ENCODE measurements around the gene STK33.
A peak's percentile ranks its signal among the peaks of the same experiment; 100 is the strongest.

The STK33 gene

DNA sequence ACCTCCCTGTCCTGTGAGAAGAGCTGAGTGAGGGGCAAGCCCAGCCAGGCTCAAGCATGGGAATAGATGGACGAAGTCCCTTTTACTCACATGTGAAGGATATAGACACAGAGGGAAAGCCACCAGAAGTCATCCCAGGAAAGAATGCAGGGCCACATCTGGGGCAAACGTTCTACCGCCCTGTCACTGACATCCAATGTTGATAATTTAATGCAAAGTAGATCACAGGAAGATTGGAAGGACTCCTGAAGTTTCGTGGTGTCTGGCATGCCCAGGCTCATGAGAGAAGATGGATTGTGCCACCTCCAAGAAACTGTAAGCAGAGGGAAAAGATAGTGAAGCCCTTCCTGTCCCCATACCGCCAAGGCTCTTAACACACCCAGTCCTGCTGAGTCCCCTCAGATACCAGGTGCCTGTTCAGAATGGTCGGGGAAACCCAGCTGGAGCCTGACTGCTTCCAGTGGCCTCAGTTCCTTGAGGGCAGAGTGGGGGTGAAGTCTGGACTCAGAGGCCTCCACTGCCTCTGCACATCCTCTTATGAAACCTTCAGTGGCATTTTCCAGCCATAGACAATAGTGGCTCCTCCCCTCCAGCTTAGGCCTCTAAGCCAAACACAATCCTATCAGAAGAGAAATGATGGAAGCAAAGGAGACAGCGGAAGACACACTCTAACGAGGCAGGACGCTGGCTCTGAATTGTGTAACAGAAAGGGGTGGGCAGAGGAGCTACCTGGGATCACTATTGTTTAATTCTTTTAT lies 7.5 kb upstream of the STK33 start:
- no peak for DNase-seq

DNA sequence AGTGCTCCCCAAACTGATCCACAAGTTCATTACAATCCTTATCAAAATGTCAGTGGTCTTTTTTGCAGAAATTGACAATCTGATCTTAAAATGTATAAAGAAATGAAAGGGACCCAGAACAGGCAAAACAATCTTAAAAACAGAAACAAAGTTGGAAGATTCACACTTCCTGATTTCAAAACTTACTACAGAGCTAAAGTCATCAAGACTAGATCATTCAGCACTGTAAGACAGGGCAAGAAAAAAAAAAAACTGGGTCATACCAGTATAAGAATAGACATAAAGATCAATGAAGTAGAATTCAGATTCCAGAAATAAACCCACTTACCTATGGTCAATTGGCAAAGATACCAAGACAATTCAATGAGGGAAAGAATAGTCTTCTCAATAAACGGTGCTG lies 4.5 kb upstream of the STK33 start:
- DNase-seq = no peak

DNA sequence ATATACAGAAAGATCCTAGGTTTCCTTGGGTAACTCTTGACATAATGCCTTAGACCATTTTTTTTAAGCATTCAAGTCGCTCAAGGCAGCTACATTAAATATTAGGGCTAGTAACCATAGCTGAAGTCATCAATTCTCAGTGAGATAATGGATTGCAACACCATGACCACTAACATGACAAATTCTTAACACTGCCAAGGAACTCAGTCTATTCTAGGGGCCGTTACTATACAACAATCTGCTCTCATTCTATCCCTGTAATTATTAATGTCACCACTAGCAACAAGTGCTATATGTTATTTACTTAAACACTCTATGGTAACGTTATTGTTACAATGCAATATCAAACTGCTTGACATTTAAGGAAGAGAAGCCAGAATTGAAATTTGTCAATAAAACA lies 3.2 kb upstream of the STK33 start:
- no peak for DNase-seq

DNA sequence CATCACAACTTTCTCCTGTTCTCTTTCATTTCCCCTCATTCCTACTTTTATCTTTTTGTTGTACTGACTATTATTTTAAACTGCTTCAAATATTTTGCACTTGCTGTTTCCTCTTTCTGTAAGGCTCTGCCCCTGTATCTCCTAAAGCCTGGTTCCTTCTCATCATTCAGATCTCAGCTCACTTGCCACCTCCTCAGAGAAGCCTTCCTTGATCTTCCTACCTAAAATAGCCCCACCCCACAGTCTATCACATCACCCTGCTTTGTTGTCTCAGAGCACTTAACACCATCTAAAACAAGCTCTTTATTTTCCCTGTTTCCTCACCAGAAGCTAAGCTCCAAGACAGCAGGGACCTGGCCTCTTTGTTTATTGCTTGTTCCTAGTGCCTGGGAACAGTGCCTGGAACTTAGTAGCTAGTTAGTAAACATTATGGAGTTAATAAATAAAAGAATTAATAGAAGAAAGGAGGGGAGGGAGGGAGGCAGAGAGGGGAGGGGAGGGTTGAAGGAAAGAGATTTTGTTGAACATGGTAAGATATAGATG lies 2.5 kb upstream of the STK33 start:
- DNase-seq = no peak

DNA sequence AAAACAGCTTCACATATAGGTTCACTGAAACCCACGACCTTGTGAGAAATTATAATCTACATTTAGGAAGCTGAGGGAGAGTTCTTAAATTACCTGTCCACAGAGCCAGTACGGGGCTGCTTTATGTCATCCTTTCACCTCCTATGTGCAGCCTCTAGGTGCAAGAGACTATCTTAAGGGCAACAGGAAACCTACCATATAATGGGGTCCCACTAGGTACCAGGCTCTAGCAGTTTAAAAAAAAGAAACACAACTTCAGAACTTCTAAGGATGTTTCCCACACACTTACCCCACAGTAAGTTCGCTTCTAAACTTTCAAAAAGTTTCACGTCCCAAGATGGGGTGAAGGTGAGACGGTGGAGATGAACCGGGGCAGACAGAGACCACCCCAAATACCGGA lies 573 bp downstream of the STK33 start:
- peak; percentile 20 for DNase-seq

DNA sequence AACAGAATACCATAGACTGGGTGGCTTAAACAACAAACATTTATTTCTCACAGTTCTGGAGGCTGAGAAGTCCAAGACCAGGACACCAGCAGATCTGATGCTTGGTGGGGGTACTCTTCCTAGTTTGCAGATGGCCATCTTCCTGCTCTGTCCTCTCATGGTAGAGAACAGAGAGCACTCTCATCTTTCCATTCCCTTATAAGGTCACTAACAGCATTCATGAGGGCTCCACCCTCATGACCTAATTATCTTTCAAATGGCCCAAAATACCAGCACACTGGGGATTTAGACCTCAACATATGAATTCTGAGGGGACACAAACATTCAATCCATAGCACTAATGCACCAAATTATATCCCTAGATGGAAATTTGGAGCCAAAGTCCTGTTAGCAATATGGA lies 6.1 kb downstream of the STK33 start:
- DNase-seq = no peak

DNA sequence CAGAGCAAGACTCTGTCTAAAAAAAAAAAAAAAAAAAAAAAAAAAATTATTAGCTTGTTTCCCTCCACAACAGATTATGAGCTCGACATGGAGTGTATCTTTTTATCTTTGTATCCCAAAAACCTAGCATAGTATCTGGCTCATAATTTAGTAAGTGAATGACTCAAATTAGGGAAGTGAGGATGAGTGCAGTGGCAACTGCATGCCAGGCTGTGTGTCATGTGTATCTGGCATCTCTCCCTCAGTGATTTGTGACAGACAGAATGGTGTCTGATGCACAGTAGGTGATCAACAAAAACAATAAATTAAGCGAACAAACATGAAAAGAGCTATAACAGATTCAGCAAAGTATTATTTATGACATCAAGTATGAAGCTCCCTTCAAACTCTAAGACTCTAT lies 7.2 kb downstream of the STK33 start:
- no peak for DNase-seq

DNA sequence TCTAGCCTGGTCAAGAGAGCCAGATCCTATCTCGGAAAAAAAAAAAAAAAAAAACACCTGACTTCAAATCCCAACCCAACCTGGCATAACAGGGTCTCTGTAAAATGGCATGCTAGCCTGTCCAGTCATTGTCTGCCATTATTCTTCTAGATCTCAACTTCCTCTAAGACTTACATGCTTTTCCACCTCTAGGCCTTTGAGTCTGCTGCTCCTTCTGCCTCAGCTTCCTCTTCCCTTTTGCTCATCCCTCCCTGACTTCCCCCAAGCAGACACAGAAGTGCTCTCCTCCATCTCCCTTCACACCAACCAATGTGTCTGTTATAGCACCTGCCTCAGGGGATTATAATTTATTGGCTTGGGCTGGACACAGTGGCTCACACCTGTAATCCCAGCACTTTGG lies 7.8 kb downstream of the STK33 start:
- DNase-seq = no peak

DNA sequence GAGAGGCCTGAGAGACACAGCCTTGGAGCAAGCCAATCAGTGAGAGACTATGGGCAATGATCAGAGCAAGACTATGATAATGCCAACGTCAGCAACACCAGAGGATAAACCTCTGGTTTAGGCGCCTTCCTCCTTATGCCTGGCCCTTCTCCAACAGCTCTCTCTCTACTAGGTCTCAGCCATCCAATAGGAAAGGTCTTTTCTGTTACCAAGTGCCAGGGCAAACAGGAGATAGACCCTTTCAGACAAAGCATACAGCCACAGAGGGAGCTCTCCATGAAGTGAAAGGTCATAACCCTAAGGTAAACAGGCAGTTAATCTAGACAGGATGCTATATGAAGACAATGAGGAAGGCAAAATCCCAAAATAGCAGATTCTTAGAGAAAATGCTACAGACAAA lies 9.5 kb downstream of the STK33 start:
- peak; percentile 2 for DNase-seq

DNA sequence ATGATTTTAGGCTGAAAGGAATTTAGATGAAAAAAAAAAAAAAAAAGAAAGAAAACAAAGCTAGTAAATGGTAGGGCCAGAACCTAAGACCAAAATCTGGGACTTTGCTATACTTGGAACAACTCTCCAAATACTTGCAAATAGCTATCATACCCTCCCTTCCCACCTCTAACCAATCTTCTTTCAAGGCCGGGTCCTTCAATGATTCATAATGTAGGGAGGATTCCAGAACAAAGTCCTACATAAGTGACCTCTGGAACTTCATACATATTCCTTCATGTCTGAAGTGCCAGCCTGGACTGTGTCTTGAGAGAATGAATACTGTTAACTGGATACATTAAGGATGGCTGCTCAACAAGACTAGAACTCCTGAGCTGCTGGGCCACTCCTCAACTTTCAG lies 9.9 kb downstream of the STK33 start:
- DNase-seq = no peak

DNA sequence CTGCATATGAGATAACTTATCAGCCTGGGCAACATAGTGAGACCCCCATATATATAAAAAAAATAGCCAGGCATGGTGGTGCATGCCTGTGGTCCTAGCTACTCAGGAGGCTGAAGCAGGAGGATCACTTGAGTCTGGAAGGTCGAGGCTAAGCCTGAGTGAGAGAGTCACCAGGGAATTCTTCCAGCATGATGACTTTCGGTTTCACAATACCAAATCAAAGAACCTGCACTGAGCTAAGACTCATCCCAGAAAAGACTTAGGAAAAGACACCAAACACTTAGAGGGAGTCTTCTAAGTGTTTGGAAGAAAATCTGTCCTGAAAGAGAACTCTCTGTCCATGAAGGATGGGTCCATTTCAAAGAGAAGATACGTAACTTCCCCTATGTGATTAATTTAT lies 12.7 kb downstream of the STK33 start:
- no peak for DNase-seq

DNA sequence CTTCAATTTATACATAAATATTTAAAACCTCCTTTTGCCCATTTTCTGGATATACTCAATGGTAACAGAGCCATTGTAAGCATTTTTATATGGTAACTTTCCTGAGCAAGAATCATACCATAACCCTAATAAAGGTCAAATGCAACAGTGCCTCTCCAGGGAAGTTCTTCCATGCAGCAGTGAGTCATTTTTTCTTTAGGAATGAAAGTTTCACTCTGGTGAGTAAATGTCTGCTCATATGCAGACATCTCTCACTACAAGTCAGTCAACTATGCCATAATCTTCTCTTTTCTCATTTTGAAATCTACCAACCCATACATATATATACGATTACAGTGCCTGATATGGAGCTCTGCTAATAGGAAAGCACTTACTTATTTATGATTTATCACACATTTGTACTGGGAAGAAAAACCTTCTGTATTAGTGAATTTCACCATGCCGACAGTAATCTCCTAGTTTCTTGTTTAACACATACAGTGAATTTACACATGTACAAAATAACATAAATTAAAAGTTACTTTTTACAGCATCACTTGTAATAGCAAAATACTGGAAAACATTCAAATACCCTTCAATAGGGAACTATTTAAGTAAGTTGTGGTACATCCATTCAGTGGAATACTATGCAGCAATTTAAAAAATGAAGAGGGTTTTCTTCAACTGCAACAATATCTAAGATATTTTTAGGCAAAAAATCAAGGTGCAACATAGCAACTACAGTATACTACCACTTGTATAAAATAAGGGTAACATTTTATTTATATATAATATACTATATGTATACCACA lies 16.0 kb downstream of the STK33 start:
- no peak for DNase-seq

DNA sequence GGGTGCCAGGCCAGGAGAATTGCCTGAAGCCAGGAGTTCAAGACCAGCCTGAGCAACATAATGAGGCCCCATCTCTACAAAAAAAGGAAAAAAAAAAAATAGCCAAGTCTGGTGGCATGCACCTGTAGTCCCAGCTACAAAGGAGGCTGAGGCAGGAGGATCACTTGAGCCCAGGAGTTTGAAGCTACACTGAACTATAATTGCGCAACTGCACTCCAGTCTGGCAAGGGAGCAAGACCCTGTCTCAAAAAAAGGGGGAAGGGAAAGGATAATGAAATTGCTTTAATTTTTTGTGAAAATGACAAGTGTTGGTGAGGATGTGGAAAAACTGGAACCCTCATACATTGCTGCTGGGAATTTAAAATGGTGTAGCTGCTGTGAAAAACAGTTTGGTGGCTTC lies 19.2 kb downstream of the STK33 start:
- DNase-seq = no peak

DNA sequence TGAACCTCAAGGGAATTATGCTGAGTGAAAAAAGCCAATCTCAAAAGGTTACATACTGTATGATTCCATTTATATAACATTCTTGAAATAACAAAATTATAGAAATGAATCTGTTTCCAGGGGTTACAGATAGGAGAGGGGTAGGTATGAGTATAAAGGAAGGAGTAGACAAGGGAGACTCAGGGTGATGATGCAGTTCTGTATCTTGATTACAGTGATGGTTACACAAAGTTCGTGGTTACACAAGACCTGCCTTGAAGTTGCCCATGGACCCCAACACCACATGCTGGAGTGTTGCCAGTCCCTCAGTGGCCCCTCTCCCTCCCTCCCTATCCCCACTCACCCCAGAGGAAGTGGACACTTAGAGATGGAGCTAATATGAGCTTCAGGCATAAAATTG lies 20.3 kb downstream of the STK33 start:
- DNase-seq = no peak

DNA sequence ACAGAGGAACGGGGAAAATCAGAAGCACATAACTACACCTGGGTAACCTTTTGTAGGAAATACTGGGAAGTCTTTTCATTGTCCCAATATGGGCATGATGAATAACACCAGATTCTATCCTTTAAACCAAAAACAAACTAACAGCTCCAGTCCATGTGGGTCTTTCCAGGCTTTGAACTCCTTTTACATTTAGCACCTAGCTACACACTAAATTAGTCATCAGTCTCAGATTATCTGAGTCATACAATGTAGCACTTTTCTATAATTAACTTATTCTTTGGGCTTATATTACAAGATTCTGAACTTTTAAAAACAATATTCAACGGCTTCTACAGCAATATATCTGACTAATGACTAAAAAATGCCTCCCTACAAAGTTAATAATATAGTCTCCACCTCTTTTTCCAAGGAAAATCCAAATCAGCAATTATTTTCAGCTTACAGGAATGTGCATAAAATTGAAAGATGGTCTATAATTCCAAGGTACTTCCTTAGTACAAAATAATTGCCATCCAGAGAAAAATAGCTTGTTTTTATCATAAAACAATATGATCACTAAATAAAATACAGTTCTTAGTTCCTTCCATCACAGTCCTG lies 26.3 kb downstream of the STK33 start:
- DNase-seq = no peak

DNA sequence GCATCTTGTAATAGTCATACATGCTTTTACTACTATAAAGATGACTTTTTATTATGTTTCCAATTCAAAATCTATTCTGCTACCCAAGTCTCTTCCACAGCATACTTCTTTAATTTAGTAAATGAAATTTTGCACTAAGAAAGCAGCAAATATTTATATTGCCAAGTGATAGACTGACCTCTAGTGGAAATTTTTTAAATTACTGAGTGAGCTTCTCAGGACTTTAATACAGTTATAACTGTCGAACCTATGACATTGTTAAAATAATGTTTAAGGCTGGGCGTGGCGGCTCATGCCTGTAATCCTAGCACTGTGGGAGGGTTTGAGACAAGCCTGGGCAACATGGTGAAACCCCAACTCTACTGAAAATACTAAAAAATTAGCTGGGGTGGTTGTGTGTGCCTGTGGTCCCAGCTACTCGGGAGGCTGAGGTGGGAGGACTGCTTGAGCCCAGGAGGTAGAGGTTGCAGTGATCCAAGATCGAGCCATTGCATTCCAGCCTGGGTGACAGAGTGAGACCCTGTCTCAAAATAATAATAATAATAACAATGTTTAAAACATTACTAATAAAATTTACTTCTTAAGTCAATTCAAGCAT lies 27.3 kb downstream of the STK33 start:
- peak; percentile 61 for DNase-seq

DNA sequence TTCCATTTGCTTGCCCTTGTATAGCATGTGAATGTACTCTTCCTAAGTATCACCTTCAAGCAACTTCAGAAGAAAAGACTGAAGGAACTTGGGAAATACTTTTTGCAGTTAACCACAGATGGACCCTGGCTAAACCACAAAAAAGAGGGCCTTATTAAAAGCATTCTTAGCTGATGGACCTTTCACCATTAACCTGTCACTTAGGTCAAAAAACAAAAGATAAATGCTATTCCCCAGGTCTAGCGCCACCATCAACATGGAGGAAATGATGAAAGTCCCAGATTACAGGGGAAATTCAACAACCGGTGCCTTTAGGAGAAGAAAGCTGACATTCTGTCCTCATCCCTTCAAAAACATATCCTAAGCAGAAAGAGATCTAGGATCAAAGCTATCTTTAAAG lies 29.5 kb downstream of the STK33 start:
- DNase-seq = no peak

DNA sequence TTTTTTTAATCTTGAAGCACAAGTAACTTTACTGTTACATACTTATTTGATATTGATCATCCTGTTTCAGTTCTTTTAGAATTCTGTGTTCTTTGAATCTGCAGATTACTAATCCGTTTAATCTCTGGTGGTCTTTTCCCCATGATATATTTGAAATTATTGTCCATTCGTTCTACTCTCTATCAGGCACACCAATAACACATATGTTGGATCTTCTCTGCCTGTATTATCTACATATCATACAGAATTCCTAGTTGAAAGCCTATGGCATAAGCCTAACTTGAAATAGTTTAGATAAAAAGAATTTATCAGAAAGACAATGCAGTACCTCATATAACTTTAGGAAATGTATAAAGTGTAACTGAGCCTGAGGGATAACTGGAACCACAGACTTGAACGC lies 32.6 kb downstream of the STK33 start:
- DNase-seq = no peak

DNA sequence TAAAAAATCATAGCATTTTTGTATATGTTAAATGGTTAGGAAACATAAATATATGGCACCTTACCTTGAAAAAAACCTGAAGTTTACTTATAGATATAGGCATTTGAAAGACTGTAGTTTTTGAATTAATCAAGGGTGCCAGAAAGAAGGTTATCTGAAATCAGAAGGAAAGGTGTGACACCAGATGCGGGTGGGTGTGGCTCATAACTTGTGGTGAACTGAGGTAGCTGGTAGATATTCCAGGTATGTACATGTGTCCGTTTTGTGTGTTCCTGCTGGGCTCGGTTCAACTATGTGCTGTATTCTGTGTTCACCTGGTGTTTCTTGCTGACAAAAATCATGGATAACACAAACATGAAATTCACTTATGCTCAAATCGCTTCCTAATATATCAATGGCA lies 35.6 kb downstream of the STK33 start:
- no peak for DNase-seq

DNA sequence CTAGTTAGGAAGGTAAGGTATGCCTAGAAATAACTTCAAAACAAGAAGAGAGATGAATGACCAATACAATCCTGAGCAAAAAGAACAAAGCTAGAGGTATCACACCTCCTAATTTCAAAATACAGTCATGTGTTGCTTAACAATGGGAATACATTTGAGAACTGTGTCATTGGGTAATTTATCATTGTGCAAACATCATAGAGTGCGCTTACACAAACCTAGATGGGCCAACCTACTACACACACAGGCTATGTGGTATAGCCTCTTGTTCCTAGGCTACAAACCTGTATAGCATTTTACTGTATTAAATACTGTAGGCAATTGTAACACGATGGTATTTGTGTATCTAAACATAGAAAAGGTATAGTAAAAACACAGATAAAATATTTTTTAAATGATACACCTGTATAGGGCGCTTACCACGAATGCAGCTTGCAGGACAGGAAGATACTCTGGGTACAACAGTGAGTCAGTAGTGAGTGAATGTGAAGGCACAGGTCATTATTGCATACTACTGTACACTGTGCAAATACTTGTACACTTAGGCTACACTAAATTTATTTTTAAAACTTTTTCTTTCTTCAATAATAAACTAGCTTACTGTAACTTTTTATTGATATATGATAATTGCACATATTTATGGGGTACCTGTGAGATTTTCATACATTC lies 48.2 kb downstream of the STK33 start:
- no peak for DNase-seq

DNA sequence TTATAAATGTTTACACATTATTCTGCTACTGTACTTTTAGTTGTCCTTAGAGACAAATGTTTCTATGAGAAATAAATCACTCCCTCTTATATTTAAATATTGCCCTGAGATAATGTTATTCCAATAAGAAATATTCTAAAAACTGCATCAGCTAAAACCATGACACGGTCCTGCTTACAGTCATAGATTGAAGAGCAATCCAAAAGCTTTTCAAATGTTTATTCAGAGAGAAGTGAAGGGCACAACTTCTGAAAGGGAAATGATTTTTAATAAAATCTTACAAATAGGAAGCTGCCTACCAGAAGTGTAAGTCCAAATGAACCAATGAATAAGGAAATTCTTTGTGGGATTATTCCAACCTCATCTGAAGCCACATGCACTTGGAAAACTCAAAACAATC lies 49.2 kb downstream of the STK33 start:
- DNase-seq = no peak

DNA sequence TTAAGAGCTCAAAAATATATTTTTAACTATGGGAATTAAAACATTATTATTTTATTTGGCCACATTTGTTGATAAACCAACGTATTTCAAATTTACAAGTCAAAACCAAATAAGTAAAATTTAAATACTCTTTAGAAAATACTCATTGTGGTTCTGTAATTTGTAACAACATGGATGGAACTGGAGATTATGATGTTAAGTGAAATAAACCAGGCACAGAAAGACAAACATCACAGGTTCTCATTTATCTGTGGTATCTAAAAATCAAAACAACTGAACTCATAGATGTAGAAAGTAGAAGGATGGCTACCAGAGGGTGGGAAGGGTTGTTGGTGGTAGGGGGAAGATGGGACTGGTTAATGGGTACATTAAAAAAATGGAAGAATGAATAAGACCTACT lies 50.8 kb downstream of the STK33 start:
- no peak for DNase-seq

DNA sequence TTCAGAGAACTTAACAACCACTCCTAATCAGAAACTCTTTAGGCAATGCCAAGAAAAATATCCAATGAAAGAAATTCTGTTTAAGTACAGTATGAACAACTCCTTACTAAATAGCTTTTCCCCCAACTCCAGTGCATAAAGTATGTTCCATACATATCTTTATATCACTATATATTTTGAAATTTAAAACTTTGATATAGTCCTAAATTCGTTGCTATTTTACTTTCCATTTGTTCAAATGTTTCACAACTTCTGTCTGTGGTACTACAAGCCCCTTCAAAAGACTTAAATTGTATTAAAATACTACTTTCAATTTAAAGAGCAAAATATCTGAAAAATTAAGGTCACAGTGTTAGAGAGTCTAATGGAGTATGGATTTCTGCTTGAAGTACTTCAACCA lies 52.6 kb downstream of the STK33 start:
- no peak for DNase-seq

Data from NCI-H1105 treated with DMSO at 0.1 percent for 48 hours (cell line).